H54 (cell line): Measurements from ENCODE around the gene EBF3.

Experiments used
- DNase-seq: peaks from one replicate; pipeline ENCODE4 v3.0.0; 2011; ENCODE audit warnings: low spot score, mixed read lengths; ENCODE audit not compliant: insufficient read length
- FAIRE-seq: peaks from 3 replicates; lab custom pipeline; 2011; peaks lifted over from hg19 to GRCh38; lab: Jason Lieb, UNC
- POLR2A ChIP-seq: IDR thresholded peaks from 2 replicates; pipeline ENCODE4 v1.6.1; 2011; ENCODE audit warnings: low read depth, mild to moderate bottlenecking, low read length

EBF3 gene

GRCh38 chr10:129792141-129792540 is 171.9 kb downstream of the EBF3 start:
- DNase-seq = no peak
- TF ChIP-seq POLR2A = no peak

GRCh38 chr10:129790715-129791446 is 173.2 kb downstream of the EBF3 start:
- no peak for DNase-seq
- TF ChIP-seq POLR2A = no peak
- FAIRE-seq = no peak

More at GRCh38 chr10:129792141-129792540, 171.9 kb downstream of the EBF3 start:
- FAIRE-seq = no peak

- TF ChIP-seq POLR2A = no peak
- DNase-seq (no peak), FAIRE-seq (no peak)
Measured at GRCh38 chr10:129788215-129788614, 175.9 kb downstream of the EBF3 start.

GRCh38 chr10:129787557-129787956 is 176.5 kb downstream of the EBF3 start:
- DNase-seq = no peak
- no peak for FAIRE-seq
- no peak for TF ChIP-seq POLR2A

- no peak for DNase-seq
- no peak for TF ChIP-seq POLR2A
- FAIRE-seq = no peak
Measured at GRCh38 chr10:129786216-129786615, 177.9 kb downstream of the EBF3 start.

GRCh38 chr10:129785536-129785981 is 178.5 kb downstream of the EBF3 start:
- FAIRE-seq = no peak

More at GRCh38 chr10:129785536-129785981, 178.5 kb downstream of the EBF3 start:
- no peak for TF ChIP-seq POLR2A
- no peak for DNase-seq
